Measurements from ENCODE around the gene TMEM217.
A peak's percentile ranks its signal among the peaks of the same experiment; 100 is the strongest.

TMEM217 gene

GRCh38 chr6:37177935-37178517, 79.9 kb downstream of the TMEM217 start:
- no peak for DNase-seq

DNA sequence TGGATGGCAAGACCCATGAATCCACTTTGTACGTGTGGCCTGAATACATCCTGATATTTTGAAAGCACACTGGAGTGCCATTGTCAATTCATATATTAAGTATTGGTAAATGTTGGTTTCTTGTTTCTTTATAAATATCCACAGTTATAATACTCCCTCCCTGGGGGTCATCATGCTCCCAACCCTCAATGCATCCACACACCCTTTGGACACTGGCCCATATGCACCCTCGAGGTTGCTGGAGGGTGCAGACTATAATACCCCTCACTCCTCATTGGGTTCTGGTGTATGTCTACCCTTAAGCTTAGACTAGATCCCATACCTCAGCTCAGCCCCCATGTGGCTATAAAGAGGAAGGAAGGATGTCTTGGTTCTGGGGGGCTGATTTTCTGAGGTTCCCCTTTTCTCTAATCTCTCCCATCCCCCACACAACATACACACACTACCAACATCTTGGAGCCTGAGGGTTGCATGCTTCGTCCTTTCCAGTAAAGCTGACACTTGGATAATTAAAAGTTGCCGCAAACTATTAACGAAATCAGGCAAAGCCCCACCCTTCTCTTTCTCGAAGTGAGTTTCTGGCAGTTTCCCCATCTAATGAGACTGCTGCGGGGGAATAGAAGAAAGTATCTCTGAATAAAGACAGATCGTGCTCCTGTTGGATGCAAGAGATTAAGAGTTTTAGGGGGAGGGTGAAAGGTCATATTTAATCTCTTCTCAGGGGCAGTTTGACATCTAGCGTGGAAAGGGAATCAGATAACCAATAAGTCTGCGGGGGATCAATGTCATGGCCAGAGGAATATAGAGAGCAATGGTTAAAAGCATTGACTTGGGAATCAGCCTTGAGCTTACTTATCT, 80.6 kb downstream of the TMEM217 start:
- no peak for DNase-seq

DNA sequence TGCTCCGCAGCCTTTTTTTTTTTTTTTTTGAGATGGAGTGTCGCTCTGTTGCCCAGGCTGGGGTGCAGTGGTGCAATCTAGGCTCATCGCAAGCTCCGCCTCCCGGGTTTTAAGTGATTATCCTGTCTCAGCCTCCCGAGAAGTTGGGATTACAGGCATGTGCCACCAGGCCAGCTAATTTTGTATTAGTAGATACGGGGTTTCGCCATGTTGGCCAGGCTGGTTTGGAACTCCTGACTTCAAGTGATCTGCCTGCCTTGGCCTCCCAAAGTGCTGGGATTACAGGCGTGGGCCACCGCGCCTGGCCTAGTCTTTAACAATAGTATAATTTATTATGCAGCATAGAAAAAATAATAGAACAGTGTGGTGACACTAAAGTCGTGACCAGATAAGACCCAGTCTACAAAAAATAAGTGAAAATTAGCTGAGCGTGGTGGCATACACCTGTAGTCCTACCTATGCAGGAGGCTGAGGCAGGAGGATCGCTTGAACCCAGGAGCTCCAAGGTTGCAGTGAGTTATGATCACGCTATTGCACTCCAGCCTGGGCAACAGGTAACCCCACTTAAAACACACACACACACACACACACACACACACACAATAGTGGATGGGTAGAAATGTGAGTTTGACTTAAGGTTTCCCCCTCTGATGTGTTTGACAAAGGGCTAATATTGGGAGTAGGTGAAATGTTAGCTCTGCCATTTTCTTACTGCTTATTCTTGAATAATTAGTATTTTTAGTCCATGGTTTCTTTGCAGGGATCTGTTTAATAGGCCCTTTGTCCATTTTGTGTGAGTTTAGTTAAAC, 81.5 kb downstream of the TMEM217 start:
- no peak for DNase-seq

GRCh38 chr6:37175332-37176267, 82.3 kb downstream of the TMEM217 start:
- DNase-seq: no peak

DNA sequence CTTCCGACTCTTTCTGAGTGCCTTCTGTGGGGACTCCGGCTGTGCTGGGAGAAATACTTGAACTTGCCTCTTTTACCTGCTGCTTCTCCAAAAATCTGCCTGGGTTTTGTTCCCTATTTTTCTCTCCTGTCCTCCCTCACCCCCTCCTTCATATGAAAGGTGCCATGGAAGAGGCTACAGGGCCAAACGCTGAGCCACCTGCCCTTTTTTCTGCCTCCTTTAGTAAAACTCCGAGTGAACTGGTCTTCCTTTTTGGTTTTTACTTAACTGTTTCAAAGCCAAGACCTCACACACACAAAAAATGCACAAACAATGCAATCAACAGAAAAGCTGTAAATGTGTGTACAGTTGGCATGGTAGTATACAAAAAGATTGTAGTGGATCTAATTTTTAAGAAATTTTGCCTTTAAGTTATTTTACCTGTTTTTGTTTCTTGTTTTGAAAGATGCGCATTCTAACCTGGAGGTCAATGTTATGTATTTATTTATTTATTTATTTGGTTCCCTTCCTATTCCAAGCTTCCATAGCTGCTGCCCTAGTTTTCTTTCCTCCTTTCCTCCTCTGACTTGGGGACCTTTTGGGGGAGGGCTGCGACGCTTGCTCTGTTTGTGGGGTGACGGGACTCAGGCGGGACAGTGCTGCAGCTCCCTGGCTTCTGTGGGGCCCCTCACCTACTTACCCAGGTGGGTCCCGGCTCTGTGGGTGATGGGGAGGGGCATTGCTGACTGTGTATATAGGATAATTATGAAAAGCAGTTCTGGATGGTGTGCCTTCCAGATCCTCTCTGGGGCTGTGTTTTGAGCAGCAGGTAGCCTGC, 83.2 kb downstream of the TMEM217 start:
- no peak for DNase-seq

- no peak for DNase-seq
Observed at GRCh38 chr6:37174196-37174514, 83.8 kb downstream of the TMEM217 start.

GRCh38 chr6:37173493-37174195, 84.3 kb downstream of the TMEM217 start:
- DNase-seq: no peak

- DNase-seq: no peak
Observed at GRCh38 chr6:37172912-37173492, 84.9 kb downstream of the TMEM217 start.

GRCh38 chr6:37171970-37172812, 85.8 kb downstream of the TMEM217 start:
- peak; percentile 79 for DNase-seq

DNA sequence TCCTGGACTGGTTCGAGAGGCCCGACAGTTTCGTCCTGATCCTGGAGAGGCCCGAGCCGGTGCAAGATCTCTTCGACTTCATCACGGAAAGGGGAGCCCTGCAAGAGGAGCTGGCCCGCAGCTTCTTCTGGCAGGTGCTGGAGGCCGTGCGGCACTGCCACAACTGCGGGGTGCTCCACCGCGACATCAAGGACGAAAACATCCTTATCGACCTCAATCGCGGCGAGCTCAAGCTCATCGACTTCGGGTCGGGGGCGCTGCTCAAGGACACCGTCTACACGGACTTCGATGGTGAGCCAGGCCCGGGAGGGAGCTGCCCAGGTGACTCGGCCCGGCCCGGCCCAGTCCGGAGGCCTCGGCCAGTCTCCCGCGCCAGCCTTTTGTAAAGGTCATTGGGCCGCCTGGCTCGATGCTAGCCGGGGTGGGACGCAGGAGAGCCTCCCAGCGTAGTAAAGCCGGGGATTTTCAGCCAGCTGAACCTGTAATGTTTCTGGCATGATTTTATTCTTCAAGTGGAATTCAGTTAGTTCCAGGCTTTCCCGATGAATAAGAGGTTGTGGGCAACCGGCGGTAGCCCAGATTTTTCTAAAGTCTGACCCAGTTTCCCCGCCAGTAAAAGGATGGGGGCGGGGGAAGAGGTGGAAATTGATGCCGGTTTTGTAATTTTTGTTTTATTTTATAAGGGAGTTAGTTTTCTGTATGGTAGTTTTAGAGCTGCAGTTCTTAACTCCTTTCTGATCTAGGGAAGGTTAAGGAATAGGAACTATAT, 86.6 kb downstream of the TMEM217 start:
- DNase-seq: no peak

DNA sequence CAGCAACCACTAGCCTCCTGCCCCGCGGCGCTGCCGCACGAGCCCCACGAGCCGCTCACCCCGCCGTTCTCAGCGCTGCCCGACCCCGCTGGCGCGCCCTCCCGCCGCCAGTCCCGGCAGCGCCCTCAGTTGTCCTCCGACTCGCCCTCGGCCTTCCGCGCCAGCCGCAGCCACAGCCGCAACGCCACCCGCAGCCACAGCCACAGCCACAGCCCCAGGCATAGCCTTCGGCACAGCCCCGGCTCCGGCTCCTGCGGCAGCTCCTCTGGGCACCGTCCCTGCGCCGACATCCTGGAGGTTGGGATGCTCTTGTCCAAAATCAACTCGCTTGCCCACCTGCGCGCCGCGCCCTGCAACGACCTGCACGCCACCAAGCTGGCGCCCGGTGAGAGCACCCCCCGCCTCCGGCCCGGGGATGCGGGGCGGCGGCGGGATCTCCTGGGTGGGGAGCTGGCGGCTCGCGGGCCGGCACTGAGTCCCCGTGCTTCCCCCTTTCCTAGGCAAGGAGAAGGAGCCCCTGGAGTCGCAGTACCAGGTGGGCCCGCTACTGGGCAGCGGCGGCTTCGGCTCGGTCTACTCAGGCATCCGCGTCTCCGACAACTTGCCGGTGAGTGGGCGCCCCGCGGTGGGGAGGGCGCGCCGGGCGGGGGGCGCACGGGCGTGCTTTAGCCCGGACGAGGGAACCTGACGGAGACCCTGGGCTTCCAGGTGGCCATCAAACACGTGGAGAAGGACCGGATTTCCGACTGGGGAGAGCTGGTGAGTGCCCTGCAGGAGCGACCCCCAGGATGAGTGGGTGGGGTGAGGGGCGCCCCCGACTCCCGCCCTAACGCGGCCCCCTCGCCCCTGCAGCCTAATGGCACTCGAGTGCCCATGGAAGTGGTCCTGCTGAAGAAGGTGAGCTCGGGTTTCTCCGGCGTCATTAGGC, 87.4 kb downstream of the TMEM217 start:
- no peak for DNase-seq

GRCh38 chr6:37169496-37170272, 88.3 kb downstream of the TMEM217 start, which contains the start of gene PIM1:
Gene PIM1 (plus strand): TSS chr6:37170152. CDS start chr6:37170576, 424 bp downstream.
- peak; percentile 97 for DNase-seq

- no peak for DNase-seq
Observed at GRCh38 chr6:37168811-37169495, 89.0 kb downstream of the TMEM217 start.

- DNase-seq: no peak
Observed at GRCh38 chr6:37168163-37168758, 89.7 kb downstream of the TMEM217 start.

DNA sequence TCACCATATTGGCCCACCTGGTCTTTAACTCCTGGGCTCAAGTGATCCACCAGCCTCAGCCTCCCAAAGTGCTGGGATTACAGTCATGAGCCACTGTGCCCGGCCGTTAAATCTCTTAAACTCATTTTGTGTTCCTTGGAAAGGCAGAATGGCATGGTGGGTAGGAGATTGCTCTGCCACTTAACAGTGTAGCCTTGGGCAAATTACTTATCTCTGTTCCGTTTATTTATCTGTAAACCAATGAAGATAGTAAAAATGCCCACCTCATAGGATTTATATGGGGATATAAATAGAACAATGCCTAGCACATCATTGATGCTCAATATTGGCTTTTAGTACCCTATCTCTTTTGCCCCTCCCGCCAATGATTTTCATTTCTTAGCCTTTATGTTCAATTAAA, 95.2 kb downstream of the TMEM217 start:
- no peak for DNase-seq

All from NCI-H774 (cell line).